Nucleus accumbens (tissue), 56 donors: ENCODE data around the gene CDH15.

ENCODE experiments used
- DNase-seq, 56 donors: peaks; one replicate each; lab custom pipeline; 2025; lab: John Stamatoyannopoulos, UW

Gene CDH15

DNA sequence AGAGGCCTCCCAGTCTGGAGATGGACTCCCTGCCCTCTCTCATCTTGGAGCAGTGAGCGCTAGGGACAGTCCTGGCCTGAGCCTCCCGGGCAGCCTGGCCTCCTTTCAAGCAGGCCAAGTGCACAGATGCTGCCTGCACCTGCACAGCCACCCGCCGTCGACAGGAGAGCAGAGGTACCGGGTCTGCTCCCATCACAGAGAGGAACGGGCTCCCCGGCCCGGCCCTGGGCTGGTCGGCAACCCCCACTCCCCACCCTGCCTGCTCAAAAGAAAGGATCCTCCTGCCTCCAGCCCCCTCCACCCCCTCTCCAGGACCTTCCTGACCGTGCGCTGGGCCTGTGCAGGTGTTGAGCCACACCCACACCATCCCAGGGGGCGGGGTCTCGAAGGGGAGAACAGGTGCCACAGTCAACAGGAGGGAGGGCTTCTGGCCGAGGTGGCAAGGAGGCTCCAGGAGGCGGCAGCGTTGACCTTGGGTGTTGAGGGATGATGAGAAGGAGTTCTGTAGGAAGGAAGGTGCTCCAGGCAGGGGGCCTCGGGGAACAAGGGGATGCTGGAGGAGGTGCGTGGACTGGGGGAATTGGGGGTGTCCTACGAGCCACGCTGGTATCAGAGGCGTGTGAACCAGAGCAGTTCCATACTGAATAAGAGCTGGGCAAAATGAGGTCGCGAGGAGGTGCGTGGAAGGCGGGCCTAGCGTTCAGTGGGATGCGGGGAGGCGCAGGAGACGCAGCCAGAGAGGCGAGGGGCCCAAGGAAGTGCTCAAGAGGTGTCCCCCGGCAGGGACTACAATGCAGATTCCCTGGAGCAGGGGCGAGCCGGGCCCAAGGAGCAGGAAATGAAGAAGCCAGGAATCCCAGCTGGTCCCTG, 967 bp upstream of the CDH15 start:
- no peak for DNase-seq

DNA sequence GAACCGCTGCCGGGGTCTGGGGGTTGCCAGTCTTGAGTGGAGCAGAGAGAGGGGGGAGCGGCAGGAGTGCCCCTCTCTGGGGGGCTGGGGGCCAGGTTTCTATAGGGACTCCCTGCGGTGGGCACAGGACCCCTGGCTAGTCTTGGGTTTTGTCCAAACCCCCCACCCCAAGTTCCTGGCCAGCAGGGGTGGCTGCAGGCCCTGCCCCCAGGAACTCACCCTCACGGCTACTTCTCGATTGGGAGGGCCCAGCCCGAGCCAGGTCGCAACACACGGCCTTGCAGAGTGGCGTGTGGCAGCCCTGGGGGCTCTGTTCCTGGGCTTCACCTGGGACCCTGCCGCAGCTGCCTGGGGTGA, 601 bp downstream of the CDH15 start:
- DNase-seq, result no peak

DNA sequence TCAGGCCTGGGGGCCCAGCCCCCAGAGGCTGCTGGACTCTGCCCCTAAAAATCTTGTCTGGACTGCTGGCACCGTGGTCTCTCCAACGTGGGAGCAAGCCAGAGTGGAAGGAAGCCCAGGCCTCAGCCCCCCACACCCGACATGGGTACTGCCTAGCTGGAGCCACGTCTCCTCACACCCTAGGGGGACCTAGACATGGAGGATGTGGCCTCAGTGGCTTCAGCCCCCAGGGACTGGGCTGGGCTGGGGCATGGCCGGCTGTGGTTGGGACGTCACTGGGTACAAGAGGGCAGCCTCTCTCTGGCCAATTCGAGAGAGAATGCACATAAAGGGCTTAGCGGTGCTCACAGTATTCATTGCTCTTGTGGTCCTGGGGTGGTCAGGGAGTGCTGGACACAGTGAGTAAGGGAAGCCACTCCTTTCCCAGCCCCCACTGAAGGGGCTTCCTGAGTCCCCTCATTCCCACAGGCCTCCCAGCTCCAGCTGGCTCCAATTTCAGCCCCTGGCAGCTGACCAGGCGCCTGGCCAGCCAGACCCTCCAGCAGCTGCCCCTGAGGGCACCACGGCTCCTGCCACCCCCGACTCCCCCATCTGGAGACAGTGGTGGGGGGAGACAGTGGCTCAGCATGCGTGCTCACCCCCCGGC, 1.1 kb downstream of the CDH15 start:
- DNase-seq, result no peak

DNA sequence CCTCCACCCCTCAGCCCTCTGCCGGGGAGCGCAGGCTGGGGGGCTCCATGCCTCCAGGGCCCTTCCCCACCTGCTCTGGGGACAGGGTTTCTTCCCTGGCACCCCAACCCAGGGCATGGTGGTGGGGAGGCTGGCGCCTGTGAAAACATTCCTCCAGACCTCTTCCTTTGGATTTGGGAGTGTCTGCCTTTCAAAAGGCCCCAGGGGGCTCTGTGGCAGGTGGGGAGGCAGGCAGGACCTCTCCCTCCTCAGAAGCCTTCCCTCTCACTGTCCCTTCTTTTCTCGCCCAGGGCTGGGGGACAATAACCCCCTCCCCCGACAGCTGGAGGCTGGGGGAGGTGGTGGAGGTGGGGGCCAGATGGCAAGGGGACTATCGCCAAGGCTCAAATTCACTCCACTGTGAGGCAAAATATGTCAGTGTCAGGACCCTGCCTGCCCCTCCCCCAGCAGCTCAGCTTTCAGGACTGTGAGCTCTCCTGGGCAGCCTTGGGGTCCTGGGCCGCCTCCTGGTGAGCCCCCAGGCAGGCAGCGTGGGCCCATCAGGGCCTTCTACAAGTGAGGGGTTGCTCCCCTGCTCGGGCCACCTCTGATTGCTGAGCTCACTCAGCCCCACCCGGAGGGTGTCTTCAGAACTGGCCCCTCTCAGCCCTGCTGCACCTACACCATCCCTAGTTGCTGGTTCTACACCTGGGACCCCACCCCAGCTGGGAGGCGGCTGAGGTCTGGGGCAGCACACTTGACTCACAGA, 1.8 kb downstream of the CDH15 start:
- no peak for DNase-seq

DNA sequence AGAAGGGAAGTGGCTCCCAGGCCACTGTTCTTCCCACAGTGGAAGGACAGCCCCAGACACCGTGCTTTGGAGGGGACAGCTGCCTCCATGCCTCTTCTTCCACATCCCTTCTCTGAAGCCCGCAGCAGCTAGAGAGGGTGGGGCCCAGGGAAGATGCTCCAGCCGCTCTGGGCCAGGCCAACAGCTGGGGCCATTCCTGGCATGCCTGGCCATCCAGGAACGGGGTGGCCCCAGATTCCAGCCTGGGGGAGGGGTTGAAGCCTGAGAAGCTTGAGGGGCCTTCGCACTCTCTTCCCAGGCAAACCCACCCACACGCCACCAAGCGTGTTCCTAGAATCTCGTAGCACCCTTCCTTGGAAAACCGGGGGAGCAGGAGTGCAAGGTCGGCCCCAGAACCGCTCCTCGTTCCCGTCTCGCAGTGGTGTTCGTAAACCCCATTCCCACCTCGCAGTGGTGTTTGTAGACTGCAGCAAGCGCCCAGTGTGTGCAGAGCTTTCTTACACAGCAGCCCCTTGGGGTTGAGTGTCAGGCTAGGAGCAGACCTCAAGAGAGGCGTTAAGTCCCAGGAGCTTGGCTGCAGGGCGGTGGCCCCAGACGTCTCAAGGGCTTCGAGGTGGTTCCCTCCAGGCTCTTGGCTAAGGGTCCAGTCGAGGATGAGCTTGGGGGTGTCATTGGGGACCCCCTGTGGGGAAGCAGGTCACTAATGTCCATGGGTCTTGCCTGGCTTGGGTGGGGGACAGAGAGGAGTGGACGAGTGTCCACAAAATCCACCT, 2.7 kb downstream of the CDH15 start:
- no peak for DNase-seq

DNA sequence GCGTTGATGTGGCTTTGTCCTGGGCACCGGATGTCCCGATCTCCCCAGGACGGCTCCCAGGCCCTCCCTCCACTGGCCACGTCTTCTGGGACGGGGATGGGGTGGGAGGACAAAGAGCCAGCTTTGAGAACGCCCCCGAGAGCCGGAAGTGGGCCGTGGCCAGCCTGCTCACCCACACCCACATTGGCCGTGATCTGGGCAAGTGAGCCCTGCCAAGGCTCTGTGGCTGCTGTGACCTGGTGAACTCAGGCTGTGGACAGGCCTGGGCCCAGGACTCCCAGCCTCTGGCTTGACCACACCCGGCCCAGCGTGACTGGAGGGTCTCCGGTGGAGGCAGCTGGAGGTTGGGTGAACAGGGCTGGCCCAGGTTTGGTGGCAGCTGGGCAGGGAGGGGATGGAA, 3.3 kb downstream of the CDH15 start:
- DNase-seq, result no peak

DNA sequence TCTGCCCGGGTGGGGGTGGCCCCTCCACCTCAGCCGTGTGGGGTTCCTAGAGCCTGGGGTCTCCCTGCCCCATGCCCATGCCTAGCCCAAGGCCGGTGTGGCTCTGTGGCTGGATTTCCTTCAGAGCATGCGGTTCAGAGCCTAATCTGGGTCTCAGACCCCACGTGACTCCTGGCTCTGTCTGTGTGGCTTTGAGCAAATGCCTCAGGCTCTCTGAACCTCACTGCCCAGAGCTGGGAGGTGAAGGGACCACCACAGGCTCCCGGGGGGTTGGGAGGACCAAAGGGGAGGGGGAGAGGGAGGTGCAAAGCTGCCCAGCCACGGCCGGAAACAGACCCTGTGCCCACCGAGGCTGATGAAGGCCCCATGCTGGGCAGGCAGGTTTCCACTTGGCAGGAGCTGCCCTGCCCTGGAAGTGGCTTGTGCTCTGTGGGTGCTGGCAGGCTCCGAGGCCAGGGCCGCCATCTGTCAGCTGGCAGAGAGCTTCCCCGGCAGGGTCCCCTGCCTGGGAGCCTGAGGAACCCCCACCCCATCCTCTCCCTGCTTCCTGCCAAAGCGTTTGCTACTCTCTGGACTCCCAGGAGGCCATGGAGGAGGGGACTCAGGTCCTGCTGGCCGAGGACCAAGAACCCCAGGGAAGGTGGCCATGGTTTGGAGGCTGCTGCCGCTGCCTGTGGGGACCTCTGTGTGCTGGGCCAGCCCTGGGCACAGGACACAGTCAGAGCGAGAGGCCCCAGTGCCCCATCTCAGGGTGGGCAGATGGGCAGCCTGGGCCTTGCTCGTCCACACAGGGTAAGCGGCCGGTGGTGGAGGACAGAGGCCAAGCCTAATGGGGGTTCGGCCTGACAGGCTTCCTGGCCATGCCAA, 4.0 kb downstream of the CDH15 start:
- no peak for DNase-seq

DNA sequence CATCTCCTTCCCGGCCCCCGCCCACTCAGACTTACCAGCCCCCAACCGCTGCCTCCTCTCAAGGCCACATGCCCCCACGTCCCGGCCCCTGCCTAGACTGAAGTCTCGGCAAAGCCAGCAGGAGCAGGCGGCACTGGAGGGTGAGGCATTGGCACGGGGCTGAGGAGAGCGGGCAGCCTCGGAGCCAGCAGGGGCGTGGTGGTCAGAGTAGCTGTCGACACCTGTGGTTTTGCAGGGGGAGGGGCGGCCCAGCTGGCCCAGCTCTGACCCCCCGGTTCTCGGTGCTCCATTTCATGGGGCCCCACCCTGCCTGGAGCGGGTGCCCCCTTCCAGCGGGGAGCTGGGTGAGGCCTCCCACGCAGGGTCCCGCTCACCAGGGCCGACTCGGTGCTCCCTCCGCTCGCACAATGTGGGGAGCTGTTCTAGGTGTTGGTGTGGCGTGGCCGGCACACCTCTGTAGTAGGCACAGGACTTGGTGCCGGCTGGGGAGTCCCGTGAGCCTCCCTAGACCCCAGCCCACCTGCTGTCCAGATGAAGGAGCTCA, 4.7 kb downstream of the CDH15 start:
- DNase-seq, result no peak

DNA sequence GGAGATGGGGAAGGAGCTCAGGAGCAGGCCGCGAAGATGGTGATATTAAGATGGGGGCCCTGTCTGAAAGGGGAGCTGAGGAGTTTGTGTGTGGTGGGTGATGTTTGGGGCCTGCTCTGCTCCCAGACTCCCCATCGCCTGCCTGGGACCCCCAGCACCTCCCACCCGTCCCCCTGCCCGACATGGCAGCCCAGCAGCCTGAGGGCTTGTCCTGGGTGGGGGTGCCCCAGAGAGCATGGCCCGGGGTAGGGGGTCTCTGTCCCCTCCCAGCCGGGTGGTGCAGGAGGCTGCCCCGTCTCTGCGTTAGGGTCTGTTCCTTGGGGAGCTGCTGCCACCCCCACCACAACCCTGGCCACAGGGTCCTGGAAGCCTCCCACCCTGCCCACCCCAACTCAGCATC, 5.2 kb downstream of the CDH15 start:
- no peak for DNase-seq

DNA sequence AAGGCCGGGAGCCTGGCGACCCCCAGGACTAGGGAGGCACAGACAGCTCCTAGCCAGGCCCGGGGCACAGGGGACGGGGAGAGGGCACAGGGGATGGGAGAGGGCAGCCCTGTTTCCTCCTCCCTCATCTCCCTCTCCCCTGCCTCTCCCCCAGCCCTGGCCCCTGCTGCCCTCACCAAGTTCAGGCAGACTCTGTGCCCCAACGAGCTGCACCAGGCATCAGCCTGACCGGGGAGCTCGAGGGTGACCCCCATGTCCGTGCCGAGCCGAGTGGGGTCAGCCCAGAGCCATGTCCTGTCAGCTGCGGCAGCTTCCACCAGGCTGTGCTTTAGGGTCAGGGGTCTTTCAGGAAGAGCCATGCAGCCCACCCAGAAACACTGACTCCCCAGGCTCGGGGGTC, 6.0 kb downstream of the CDH15 start:
- no peak for DNase-seq

DNA sequence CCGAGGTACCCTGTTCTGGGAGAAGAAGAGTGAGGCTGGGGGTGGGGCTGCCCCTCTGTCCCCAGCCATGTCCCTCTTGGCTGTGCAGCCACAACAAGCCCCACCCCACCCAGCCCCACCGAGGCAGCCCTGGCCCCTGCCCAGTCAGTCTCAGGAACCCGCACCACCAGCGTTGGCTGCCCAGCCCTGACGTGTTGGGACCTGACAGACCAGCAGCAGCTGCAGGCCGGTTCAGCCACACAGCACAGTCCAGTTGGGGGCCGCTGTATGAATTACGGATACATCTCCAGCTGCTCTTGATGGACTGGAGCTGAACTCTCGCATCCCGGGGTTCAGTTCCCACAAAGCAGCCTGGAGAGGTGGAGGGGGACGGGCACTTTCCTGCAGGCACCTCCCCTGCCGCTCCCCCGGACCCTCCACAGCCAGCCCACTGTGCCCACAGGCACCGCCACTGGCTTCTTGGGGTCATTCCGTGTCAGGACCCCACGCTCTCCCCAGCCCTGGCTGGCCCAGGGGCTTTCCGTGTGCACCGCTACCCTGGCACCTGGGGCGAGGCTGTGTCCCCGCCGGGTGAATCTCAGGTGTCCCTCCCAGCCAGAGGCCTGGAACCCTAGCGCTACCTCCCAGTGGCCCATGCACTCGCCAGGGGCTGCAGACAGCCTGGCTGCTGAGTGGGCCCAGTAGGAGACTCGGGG, 7.1 kb downstream of the CDH15 start:
- DNase-seq, result no peak

DNA sequence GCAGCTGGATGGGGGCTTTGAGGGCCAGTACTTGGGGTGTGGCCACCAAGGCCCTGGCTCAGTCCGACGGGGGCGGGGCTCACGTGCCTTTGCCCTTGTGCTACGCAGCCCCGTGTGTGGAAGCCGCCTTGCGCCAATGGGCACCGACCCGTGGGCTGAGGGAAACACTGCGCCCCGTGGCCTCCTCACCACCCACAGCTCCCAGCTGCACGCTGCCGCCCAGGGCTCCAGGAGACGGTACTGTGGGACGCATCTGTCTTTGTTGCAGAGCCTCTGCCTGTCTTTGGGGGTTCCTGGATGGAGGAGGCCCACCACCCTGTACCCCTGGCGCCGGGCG, 7.6 kb downstream of the CDH15 start:
- no peak for DNase-seq

DNA sequence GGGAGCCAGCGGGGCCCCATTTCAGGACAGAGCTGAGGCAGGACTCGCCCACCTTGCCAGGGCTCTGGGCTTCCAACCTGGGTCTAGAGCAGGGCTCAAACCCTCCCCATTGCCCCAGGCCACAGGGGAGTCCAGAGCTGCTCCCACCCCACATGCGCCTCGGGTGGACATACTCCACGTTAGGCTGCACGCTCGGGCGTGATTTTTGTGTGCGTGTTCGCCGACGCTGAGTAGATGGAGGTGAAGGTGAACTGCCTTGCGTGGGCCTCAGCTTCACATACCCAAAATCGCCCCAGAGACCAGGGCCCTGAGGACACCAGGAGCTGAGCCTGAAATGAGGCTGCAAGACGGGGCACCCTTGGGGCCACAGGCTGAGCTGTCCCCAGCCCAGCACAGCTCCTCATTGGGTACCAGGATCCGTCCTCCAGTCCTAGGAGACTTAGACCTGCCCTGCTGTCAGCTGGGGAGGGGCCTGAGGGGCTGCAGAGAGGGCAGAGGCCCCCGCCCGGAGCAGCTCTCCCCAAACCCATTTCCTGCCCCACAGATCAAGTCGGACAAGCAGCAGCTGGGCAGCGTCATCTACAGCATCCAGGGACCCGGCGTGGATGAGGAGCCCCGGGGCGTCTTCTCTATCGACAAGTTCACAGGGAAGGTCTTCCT, 8.2 kb downstream of the CDH15 start:
- DNase-seq, result no peak

DNA sequence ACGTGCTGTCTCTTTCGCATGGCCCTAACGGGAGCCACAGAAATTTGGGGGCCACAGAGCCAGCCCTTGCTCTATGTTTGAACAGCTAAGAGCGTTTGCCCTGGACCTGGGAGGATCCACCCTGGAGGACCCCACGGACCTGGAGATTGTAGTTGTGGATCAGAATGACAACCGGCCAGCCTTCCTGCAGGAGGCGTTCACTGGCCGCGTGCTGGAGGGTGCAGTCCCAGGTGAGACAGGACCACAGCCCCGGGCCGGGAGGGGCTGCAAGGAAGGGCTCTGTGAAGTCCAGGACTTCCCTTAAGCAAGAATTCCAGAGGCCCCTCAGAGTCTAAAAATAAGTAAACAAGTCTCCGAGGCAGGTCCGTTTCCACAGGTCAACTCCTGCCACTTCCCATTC, 11.9 kb downstream of the CDH15 start:
- DNase-seq, result no peak

DNA sequence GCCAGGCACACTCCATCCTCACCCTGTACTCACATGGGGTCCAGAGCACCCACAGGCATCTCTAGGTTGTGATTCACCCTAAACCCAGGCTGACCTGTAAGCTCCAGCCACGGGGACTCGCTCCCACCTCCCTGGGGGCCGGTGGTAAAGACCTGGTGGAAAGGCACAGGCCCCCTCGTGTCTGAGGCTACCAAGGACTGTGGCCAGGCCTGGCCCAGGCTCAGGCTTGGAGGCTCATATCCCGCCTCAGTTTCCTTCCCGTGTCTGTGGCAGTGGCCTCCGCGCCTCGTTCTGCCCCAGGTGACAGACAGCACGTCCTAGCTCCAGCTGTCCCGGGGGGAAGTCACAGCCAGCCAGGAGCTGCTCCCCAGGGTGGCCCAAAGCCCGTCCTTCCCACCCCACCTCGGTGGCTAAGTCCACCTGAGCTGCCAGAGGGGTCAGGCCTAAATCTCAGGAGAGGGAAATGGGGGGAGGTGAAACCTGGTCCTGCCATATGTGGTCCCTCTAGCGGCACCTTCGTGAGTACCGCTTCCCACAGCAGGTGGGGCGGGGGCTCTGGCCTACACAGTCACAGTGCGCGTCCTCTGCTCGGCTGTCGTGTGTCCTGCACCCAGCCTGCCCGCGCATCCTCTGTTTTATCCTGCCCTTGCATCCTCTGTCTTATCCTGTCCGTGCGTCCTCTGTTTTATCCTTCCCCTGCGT, 12.6 kb downstream of the CDH15 start:
- DNase-seq, result no peak

DNA sequence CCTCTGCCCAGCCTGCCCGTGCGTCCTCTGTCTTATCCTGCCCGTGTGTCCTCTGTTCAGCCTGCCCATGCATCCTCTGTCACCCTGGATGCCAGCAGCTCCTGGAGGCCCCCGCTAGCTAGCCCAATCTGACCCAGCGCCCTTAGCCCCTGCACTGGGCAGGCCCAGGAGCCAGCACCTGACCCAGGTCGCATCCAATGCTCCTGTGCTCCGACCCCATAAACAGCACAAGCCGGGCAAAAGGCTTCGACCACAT, 13.1 kb downstream of the CDH15 start:
- no peak for DNase-seq

DNA sequence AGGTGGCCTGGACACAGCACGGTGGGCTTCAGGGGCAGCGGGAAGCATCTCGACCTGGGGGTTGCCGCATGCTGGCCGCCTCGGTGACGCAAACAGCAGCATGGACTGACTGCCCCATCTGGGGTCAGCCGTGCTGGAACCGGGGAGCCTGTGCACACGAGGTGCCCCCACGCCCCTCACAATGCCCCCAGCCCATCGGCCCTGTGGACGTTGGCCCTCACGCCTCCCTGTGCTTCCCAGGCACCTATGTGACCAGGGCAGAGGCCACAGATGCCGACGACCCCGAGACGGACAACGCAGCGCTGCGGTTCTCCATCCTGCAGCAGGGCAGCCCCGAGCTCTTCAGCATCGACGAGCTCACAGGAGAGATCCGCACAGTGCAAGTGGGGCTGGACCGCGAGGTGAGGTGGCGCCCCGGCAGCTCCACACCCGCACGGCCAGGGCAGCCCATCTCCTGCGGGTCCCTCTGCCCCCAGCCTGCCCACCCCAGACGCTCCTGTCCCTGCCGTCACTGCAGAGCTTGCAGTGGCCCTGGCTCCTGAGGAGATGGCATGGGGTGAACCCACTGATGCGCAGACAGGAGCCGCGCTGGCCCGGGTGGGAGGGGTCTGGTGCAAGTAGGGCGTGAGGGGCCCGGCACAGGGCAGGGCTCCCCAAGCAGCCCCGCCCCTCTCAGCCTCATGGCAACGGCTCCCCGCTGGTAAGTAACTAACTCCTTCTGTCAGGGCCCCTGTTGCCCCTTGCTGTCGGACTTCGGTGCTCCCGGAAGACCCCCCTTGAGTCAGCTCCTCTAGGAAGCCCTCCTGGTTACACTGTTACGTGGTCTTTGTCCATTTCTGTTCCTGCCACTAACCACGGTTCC, 13.6 kb downstream of the CDH15 start:
- DNase-seq, result no peak
